HepG2 (cell line): ENCODE results near the gene SMC6. TPM values are rescaled to one million over a fixed set of nuclear protein-coding genes. Genes with fewer than 3 reads are reported as not detected.

ENCODE experiments used
- ERF ChIP-seq: IDR thresholded peaks from 2 replicates; pipeline ENCODE4 v1.6.1; 2018; ENCODE audit warnings: missing biosample characterization, missing genetic modification reagents
- GFI1 ChIP-seq: sonication (generic); formaldehyde crosslinking; IDR thresholded peaks from 2 replicates; pipeline ENCODE4 v1.5.0; 2020; ENCODE audit warnings: missing genetic modification reagents, mild to moderate bottlenecking, borderline replicate concordance
- GLI4 ChIP-seq: sonication (generic); formaldehyde crosslinking; IDR thresholded peaks from 2 replicates; pipeline ENCODE4 v1.5.1; 2020; ENCODE audit warnings: missing genetic modification reagents, mild to moderate bottlenecking, moderate library complexity, borderline replicate concordance
- JUNB ChIP-seq: sonication (generic); formaldehyde crosslinking; IDR thresholded peaks from 2 replicates; pipeline ENCODE4 v1.8.0; 2022; ENCODE audit warnings: missing genetic modification reagents, mild to moderate bottlenecking, borderline replicate concordance
- KLF12 ChIP-seq: sonication (generic); formaldehyde crosslinking; IDR thresholded peaks from 2 replicates; pipeline ENCODE4 v1.4.0; 2020; ENCODE audit warnings: missing genetic modification reagents, borderline replicate concordance
- MAF1 ChIP-seq: sonication (generic); formaldehyde crosslinking; IDR thresholded peaks from 2 replicates; pipeline ENCODE4 v1.5.0; 2020; ENCODE audit warnings: missing genetic modification reagents, borderline replicate concordance
- MBNL3 ChIP-seq: fragments of 250-450 bp; sonication (Bioruptor Pico); conservative IDR thresholded peaks from 2 replicates; pipeline ENCODE4 v1.8.0; 2022; ENCODE audit warnings: mild to moderate bottlenecking, inconsistent platforms
- NONO ChIP-seq, 2 experiments: fragments of 450-650 bp in 1 of 2; sonication (generic) in 1 of 2; formaldehyde crosslinking in 1 of 2; IDR thresholded peaks in 1 of 2; conservative IDR thresholded peaks in 1 of 2; 2 replicates each; pipeline versions ENCODE4 v1.6.1 to v1.8.0; 2017 to 2022; ENCODE audit warnings: mild to moderate bottlenecking in 1 of 2, missing genetic modification reagents in 1 of 2, moderate library complexity in 1 of 2
- REPIN1 ChIP-seq: sonication (generic); formaldehyde crosslinking; IDR thresholded peaks from 2 replicates; pipeline ENCODE4 v1.8.0; 2022; ENCODE audit warnings: missing genetic modification reagents, low read depth, mild to moderate bottlenecking, borderline replicate concordance
- SCMH1 ChIP-seq: sonication (generic); formaldehyde crosslinking; IDR thresholded peaks from 2 replicates; pipeline ENCODE4 v1.9.0; 2021; ENCODE audit warnings: missing genetic modification reagents, mild to moderate bottlenecking, borderline replicate concordance
- TEAD3 ChIP-seq: optimal IDR thresholded peaks from 2 replicates; pipeline ENCODE3; 2016; ENCODE audit warnings: borderline replicate concordance
- YEATS4 ChIP-seq: sonication (generic); formaldehyde crosslinking; IDR thresholded peaks from 2 replicates; pipeline ENCODE4 v1.4.0; 2020; ENCODE audit warnings: missing genetic modification reagents, borderline replicate concordance
- ZBTB42 ChIP-seq: sonication (generic); formaldehyde crosslinking; IDR thresholded peaks from 2 replicates; pipeline ENCODE4 v1.5.0; 2020; ENCODE audit warnings: mild to moderate bottlenecking, missing genetic modification reagents
- ZFYVE20 ChIP-seq: sonication (generic); formaldehyde crosslinking; IDR thresholded peaks from 2 replicates; pipeline ENCODE4 v1.8.0; 2023; ENCODE audit warnings: low read depth, mild to moderate bottlenecking, moderate library complexity, missing genetic modification reagents, borderline replicate concordance
- ZMYM4 ChIP-seq: sonication (generic); formaldehyde crosslinking; IDR thresholded peaks from 2 replicates; pipeline ENCODE4 v1.8.1; 2023; ENCODE audit warnings: mild to moderate bottlenecking, missing genetic modification reagents
- ZNF10 ChIP-seq: sonication (generic); formaldehyde crosslinking; IDR thresholded peaks from 2 replicates; pipeline ENCODE4 v1.4.0; 2020; ENCODE audit warnings: mild to moderate bottlenecking, low read depth, missing genetic modification reagents, borderline replicate concordance
- ZNF780A ChIP-seq: sonication (generic); formaldehyde crosslinking; IDR thresholded peaks from 2 replicates; pipeline ENCODE4 v1.8.0; 2022; ENCODE audit warnings: mild to moderate bottlenecking, missing genetic modification reagents, moderate library complexity
- ZNF781 ChIP-seq: sonication (generic); formaldehyde crosslinking; IDR thresholded peaks from 2 replicates; pipeline ENCODE4 v1.5.1; 2020; ENCODE audit warnings: borderline replicate concordance, mild to moderate bottlenecking, missing genetic modification reagents; ENCODE audit errors: not compliant biosample characterization
- ZSCAN31 ChIP-seq: sonication (generic); formaldehyde crosslinking; IDR thresholded peaks from 2 replicates; pipeline ENCODE4 v1.5.0; 2020; ENCODE audit warnings: low read depth, mild to moderate bottlenecking, missing genetic modification reagents
- polyA plus RNA-seq, 8 experiments: library from polyadenylated mRNA; depleted of rRNA in 3 of 8; stranded (reverse) in 7 of 8; unstranded in 1 of 8; fragments of >200 nt; fragmentation: Illumina TruSeq in 4 of 8; extraction: Trizol in 4 of 8; gene quantifications; 2 replicates each; pipeline versions ENCODE4 v1.2.1 to v1.2.3, GENCODE V29; 2011 to 2016; ENCODE audit warnings: low read depth in 4 of 8, missing spikeins in 1 of 8, mixed read lengths in 1 of 8; ENCODE audit not compliant: insufficient read depth in 1 of 8
- total RNA-seq, 5 experiments: library from RNA; depleted of rRNA; stranded (reverse); fragments of >200 nt; fragmentation: Illumina TruSeq; extraction: Trizol; gene quantifications; 2 replicates each; pipeline ENCODE4 v1.2.3, GENCODE V29; 2016; ENCODE audit warnings: low read depth in 1 of 5
- TF ChIP-seq, protein P1 (sequence below): IDR thresholded peaks from 2 replicates; pipeline ENCODE4 v1.6.1; 2012; ENCODE audit warnings: low read depth, low read length, improper control_type of control experiment
- TF ChIP-seq, protein P2 (sequence below): sonication (generic); formaldehyde crosslinking; IDR thresholded peaks from 2 replicates; pipeline ENCODE4 v1.4.0; 2020; ENCODE audit warnings: missing genetic modification reagents, borderline replicate concordance
- TF ChIP-seq, protein P3 (sequence below): fragments of 450-650 bp; IDR thresholded peaks from 2 replicates; pipeline ENCODE4 v1.6.1; 2016

SMC6 gene
- total and polyA plus RNA-seq, 2 of the 13 experiments (the other 11 are each of a cell fraction or from before 2014, with no cell fraction given) = 18.9 to 55.3 TPM

DNA sequence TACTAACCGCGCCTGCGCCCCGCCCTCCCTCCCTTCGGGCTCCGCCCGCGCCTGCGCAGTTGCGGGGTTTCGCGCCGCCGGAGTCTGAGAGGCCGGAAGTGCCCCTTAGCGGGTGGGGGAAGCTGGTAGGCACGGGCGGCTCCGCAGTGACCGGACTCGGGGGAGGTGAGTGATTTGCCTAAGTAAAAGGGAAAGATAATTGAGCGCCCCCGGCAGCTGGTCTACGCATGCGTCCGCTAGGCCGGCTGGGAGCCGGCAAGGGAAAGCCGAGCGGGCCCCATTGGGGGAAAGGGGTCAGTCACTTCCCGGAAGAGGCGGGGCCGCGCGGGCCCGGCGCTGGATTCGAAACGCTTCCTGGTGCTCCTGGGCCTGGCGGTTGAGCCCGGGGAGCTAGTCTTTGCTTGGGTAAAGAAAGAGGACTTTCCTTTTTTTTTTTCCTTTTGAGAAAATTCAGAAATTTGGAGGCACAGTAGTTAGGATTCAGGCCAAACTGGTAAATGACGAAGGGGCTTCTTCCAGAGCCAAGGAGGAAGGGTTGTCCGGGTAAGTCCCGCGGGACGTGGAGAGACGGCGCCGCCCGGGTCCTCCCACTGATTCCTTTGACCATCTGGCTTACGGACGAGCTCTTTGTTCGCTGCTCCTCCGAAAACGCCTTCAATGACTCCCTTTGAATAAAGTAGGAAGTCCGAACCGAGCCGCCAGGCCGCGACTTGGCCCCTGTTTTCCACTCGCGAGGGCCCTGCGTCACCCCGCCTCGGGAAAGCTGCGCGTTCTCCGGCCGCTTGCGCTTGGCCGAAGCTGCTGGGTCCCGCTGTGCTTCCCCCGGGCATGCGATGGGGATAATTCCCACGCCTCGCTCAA is at the start of gene SMC6, which contains the start of gene GEN1 (continued):
- TF ChIP-seq GFI1 (CRISPR knock-in tag) (peak; percentile 48; the same call in 1 of the 2 replicates), ZMYM4 (CRISPR knock-in tag) (peak; percentile 32; the same call in 1 of the 2 replicates), GLI4 (CRISPR knock-in tag) (no peak; the same call in 1 of the 2 replicates), ZFYVE20 (CRISPR knock-in tag) (0 out of 2 replicates have a peak, but pooled peaks have one; percentile 20), REPIN1 (CRISPR knock-in tag) (0 out of 2 replicates have a peak, but pooled peaks have one; percentile 1), SCMH1 (no peak), ERF (CRISPR knock-in tag) (no peak; the same call in 1 of the 2 replicates), ZBTB42 (CRISPR knock-in tag) (no peak), KLF12 (no peak), NONO (IDR thresholded peaks at IDR 0.05) (no peak), NONO (CRISPR knock-in tag; conservative IDR thresholded peaks at IDR 0.05) (peak; percentile 39), ZNF780A (CRISPR knock-in tag) (0 out of 2 replicates have a peak, but pooled peaks have one; percentile 15), ZNF781 (CRISPR knock-in tag) (peak; percentile 19), MAF1 (CRISPR knock-in tag) (no peak), ZSCAN31 (CRISPR knock-in tag) (no peak; the same call in 1 of the 2 replicates), MBNL3 (CRISPR knock-in tag) (no peak), JUNB (no peak), TEAD3 (no peak), YEATS4 (CRISPR knock-in tag) (0 out of 2 replicates have a peak, but pooled peaks have one; percentile 23), ZNF10 (CRISPR knock-in tag) (no peak)
- TF ChIP-seq, protein P1, sequence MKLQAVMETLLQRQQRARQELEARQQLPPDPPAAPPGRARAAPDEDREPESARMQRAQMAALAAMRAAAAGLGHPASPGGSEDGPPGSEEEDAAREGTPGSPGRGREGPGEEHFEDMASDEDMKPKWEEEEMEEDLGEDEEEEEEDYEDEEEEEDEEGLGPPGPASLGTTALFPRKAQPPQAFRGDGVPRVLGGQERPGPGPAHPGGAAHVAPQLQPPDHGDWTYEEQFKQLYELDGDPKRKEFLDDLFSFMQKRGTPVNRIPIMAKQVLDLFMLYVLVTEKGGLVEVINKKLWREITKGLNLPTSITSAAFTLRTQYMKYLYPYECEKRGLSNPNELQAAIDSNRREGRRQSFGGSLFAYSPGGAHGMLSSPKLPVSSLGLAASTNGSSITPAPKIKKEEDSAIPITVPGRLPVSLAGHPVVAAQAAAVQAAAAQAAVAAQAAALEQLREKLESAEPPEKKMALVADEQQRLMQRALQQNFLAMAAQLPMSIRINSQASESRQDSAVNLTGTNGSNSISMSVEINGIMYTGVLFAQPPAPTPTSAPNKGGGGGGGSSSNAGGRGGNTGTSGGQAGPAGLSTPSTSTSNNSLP = no peak
- TF ChIP-seq, protein P2, sequence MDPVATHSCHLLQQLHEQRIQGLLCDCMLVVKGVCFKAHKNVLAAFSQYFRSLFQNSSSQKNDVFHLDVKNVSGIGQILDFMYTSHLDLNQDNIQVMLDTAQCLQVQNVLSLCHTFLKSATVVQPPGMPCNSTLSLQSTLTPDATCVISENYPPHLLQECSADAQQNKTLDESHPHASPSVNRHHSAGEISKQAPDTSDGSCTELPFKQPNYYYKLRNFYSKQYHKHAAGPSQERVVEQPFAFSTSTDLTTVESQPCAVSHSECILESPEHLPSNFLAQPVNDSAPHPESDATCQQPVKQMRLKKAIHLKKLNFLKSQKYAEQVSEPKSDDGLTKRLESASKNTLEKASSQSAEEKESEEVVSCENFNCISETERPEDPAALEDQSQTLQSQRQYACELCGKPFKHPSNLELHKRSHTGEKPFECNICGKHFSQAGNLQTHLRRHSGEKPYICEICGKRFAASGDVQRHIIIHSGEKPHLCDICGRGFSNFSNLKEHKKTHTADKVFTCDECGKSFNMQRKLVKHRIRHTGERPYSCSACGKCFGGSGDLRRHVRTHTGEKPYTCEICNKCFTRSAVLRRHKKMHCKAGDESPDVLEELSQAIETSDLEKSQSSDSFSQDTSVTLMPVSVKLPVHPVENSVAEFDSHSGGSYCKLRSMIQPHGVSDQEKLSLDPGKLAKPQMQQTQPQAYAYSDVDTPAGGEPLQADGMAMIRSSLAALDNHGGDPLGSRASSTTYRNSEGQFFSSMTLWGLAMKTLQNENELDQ (CRISPR knock-in tag) = no peak
- TF ChIP-seq, protein P3, sequence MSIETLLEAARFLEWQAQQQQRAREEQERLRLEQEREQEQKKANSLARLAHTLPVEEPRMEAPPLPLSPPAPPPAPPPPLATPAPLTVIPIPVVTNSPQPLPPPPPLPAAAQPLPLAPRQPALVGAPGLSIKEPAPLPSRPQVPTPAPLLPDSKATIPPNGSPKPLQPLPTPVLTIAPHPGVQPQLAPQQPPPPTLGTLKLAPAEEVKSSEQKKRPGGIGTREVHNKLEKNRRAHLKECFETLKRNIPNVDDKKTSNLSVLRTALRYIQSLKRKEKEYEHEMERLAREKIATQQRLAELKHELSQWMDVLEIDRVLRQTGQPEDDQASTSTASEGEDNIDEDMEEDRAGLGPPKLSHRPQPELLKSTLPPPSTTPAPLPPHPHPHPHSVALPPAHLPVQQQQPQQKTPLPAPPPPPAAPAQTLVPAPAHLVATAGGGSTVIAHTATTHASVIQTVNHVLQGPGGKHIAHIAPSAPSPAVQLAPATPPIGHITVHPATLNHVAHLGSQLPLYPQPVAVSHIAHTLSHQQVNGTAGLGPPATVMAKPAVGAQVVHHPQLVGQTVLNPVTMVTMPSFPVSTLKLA = no peak
